ENCODE measurements around the gene SPATS2.

SPATS2 gene

GRCh38 chr12:49336645-49337584 lies 30.3 kb upstream of the SPATS2 start, which contains the start of gene C1QL4:
Gene C1QL4 (minus strand): TSS chr12:49337188. CDS start chr12:49336477, 711 bp downstream.
- no peak for DNase-seq

DNA sequence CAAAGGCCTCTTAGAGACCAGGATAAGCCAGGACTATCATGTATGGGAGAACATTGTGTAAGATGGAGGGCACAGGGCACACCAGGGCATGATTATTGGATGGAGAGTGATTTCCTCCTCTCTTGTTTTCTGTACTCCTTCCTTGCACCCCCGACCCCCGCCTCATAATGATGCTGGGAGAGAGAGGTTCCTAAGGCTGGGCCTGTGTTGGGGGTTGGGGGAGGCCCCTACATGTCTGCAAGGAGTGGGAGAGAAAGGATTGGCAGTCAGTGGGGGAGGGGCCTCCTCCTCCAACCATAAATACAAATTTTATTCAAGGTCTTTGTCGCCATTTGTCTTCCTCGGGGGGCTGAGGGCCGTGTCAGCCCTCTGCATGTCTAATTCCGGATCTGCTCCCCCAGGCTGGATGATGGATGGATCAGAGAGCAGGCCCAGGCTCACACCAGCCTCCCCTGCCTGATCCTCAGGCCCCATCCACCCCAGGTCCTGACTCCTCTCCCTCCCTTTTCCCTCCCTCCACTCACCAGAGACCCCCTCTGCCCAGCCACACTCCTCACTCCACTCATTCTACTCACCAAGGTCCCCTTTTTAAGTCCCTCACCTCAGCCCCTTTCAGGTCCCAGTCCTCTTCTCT lies 28.3 kb upstream of the SPATS2 start:
- DNase-seq, result no peak

DNA sequence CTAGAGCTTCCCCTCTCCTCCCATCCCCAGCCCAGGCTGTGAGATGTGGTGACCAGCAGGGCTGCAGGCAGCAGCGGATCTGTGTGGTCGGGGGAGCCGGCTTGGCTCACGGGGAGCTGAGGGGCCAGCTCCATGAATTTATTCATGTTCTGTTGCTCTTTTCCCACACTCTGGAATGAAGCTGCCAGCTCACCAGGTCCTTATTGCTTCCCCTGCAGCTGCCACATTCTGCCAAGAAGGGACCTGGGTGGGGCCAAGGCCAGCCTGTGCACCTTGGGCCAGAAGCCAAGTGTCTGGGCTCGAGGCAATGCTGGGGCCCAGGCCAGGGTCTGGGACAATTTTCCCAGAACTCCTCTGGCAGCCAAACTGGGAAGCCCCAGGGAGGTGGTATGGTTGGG lies 27.8 kb upstream of the SPATS2 start:
- no peak for DNase-seq

- no peak for DNase-seq
These were observed 27.0 kb upstream of the SPATS2 start for GRCh38 chr12:49340095-49340870.

- no peak for DNase-seq
These were observed 26.1 kb upstream of the SPATS2 start for GRCh38 chr12:49340971-49341776.

DNA sequence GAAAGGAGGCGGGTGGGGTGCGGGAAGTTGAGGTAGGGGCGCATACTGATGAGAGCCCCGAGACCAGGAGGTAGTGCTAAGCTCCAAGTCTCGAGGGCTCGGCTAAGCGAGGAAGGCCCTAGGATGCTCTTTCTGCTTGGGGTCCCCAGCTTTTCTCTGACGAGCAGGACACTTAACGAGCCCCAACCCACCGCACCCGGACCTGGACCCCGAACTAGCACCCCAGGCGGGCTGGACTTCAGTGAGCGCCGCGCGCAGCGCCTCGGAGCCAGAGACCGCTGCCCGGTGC lies 25.5 kb upstream of the SPATS2 start:
- no peak for DNase-seq

DNA sequence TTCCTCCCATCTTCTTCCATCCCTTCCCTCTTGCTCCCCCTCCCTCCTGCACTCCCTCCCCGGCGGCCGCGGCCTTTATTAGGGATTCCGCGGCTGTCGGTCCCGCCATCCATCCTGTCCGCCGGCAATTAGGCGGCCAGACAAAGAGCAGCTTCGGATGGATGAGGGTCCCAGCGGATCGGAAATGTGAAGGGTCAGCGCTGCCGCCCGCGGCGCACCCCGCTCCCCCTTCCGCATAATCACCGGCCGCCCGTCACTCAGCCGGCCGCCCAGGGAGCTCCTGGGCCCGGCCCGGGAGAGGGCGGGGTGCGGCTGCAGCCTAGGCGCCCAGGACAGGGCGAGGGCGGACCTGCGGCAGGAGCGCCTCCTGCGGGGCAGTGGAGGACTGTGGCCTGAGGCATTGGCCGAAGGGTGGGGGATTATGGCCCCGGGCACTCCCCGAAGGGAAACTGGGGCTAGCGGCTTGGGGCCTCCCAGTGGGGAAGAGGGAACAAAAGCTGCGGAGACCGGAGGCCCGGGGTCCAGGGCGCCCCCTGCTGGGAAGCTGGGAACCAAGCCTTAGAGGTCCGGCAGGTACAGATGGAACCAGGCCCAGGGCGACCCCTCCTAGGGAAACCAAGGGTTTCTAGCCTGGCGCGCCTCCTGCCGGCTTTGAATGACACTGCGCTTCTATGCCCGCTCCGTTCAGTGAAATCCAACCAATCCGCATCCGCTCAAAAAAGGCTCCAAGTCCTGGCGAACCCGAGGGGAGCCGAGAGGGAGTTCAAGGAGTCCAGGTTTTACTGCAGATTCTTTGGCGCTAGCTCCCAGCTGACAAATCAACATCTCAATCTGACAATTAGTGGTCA lies 25.0 kb upstream of the SPATS2 start:
- no peak for DNase-seq

GRCh38 chr12:49342914-49343731 lies 24.1 kb upstream of the SPATS2 start:
- DNase-seq, result no peak

- DNase-seq, result no peak
These were observed 22.7 kb upstream of the SPATS2 start for GRCh38 chr12:49344486-49345050.

GRCh38 chr12:49345051-49345824 lies 22.0 kb upstream of the SPATS2 start:
- no peak for DNase-seq

- no peak for DNase-seq
These were observed 21.2 kb upstream of the SPATS2 start for GRCh38 chr12:49345825-49346658.

DNA sequence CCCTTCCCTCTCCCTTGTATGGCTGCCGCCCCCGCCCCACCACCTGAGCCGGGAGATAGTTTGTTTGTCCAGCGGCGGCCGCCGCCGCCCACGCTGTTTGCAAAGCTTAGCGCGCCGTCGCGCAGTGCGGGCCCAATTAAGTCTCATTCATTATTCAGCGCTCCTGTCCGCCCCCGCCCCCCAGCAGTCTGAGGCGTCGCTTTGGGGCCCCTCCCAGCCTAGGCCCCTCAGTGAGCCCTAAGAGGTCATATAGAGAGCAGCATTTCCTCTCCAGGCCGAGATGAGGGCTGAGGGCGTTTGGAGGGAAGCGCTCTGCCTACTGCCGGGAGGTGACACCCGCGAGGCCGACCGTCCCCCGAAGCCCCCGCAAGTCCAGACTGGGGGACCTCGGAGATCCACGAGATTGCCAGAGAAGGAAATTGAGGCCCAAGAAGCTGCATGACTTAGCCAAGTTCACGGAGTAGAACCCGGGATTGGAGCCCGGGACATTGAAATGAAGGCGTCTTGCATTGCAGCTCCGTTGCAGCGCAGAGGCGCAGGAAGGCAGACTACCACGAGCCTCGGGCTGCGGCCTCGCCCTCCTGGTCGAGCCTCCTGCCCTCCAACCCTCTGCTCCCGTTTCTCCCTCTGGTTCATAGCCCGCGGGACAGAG lies 20.5 kb upstream of the SPATS2 start, which contains the start of gene DNAJC22:
DNAJC22 (plus strand) TSS at position 230 of the 652 bp plus-strand sequence. CDS start 1,985 bp downstream, outside the sequence.
- DNase-seq, result no peak

DNA sequence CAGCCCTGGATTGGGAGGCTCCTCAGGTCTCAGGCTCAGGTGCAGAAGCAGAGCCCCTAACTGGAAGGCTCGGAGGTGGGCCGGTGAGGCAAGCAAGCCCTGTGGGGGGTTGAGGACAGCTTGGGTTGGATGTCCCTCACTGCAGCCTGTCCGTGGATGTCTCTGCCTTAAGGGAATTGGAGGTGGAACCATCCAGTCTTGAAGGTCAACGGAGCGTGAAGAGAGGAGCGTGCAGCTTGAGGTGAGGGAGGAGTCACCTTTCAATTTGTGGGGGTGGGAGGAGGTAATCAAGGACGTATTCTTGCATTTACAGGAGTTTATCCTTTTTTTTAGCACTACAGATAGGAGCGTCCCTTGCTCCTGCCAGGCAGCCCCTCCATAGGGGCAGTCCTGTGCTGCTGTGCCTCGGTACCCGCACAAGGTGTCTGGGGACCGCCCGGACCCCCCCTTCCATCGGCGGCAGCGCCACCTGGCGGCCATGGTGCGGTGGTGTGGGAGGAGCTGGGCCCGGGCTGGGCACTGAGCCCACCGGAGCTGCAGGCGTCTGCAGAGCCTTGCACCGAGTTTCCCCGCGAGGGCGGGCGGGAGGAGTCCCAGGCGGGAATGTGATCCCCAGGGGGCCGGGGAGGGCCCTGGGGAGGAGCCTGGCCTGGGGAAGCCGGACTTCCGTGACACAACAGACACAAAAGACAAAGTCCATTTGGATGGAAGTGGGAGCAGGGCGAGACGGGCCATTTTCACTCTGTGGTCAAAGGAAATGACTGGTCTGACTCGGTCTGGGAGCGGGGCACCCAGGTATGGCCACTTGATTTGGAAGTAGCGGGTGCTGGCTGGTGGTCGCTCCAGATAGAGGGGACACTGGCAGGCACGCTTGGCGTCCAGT lies 19.7 kb upstream of the SPATS2 start:
- DNase-seq, result no peak

GRCh38 chr12:49348781-49349180 lies 18.5 kb upstream of the SPATS2 start:
- DNase-seq, result no peak

- DNase-seq, result no peak
These were observed 18.0 kb upstream of the SPATS2 start for GRCh38 chr12:49349266-49349665.

DNA sequence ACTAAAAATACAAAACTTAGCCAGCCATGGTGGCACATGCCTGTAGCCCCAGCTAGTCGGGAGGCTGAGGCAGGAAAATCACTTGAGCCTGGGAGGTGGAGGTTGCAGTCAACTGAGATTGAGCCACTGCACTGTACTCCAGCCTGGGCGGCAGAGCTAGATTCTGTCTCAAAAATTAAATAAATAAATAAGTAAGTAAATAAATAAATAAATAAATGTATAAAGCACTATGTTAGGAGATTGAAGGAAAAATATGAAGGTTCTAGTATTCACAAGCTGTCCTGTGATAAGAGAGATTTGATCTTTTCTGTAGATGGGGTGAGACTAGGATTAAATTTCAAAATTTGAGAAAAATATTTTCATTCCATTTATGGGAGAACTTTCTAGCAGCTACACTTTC lies 14.9 kb upstream of the SPATS2 start:
- DNase-seq, result no peak

DNA sequence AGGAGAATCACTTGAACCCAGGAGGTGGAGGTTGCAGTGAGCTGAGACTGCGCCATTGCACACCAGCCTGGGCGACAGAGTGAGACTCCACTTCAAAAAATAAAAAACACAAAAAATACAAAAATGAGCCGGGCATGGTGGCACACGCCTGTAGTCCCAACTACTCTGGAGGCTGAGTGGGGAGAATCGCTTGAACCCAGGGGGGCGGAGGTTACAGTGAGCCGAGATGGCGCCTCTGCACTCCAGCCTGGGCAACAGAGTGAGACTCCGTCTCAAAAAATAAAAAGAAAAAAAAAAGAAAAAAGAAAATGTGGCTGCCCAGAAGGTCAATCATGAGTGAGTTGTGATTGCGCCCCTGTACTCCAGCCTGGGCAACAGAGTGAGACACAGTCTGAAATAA lies 11.3 kb upstream of the SPATS2 start:
- no peak for DNase-seq

Data from SIG-M5 (cell line).